Stomach (tissue), 9 donors: Measurements from ENCODE around the gene HMGCS1. TPM values are rescaled to one million over a fixed set of nuclear protein-coding genes. Genes with fewer than 3 reads are reported as not detected.

Experiments
- DNase-seq, 2 donors: peaks; one replicate each; pipeline versions ENCODE4 v3.0.0 to v3.0.0-alpha.2; 2013 to 2019
- H3K27ac ChIP-seq, 5 donors: fragments of 200-600 bp in 4 of 5; sonication (generic) in 4 of 5; one replicate each; pipeline ENCODE4 v1.5.1; 2013 to 2019; ENCODE audit warnings: mild to moderate bottlenecking in 1 of 5, moderate library complexity in 1 of 5
- H3K27me3 ChIP-seq, 3 donors: fragments of 200-600 bp; sonication (generic); one replicate each; pipeline ENCODE4 v1.5.1; 2017 to 2019; ENCODE audit warnings: mixed run types in 1 of 3
- H3K36me3 ChIP-seq, 4 donors: fragments of 200-600 bp; sonication (generic); 1 replicate in 3 of 4; 2 replicates in 1 of 4; pipeline ENCODE4 v1.5.1; 2016 to 2019
- H3K4me1 ChIP-seq, 4 donors: fragments of 200-600 bp; sonication (generic); one replicate each; pipeline ENCODE4 v1.5.1; 2016 to 2019
- H3K4me3 ChIP-seq, 4 donors: fragments of 200-600 bp; sonication (generic) in 3 of 4; one replicate each; pipeline ENCODE4 v1.5.1; 2016 to 2019; ENCODE audit warnings: mild to moderate bottlenecking in 1 of 4
- H3K9me3 ChIP-seq, 4 donors: fragments of 200-600 bp; sonication (generic); one replicate each; pipeline ENCODE4 v1.5.1; 2016 to 2019
- EP300 ChIP-seq: sonication (generic); formaldehyde crosslinking; IDR thresholded peaks from one replicate; pipeline ENCODE4 v1.6.1; 2017; ENCODE audit warnings: antibody characterized with exemption
- POLR2A ChIP-seq, 4 donors: fragments of 450-650 bp; IDR thresholded peaks; one replicate each; pipeline ENCODE4 v1.6.1; 2016; ENCODE audit warnings: antibody characterized with exemption in 4 of 4, control low read depth in 2 of 4, mild to moderate bottlenecking in 1 of 4, moderate library complexity in 1 of 4
- POLR2AphosphoS5 ChIP-seq, 3 donors: sonication (generic); formaldehyde crosslinking; IDR thresholded peaks; one replicate each; pipeline ENCODE4 v1.6.1; 2016; ENCODE audit warnings: antibody characterized with exemption in 3 of 3
- WGBS, 5 donors: extraction: QIAGEN DNeasy Blood & Tissue Kit in 3 of 5; methylation state at CpG; one replicate each; pipeline versions ENCODE4 v1.1.5 to v1.1.7; 2013 to 2018; 5-methylcytosine and 5-hydroxymethylcytosine counted together
- intact Hi-C: fragments of 100-400 bp; cut with DNase I; formaldehyde crosslinking; loops from one replicate; pipeline ENCODE4 v1.15.1; 2023; ENCODE audit warnings: low total_unique reads
- polyA plus RNA-seq, 3 donors: library from polyadenylated mRNA; stranded (reverse); fragments of 200-250 nt; gene quantifications; one replicate each; pipeline ENCODE4 v1.2.3, GENCODE V29; 2013
- total RNA-seq, 5 donors: library from RNA; depleted of rRNA; stranded (reverse); fragments of >200 nt; gene quantifications; one replicate each; pipeline versions ENCODE4 v1.1.0 to v1.2.3, GENCODE V29; 2014 to 2016
- TF ChIP-seq, protein P1 (sequence below), 7 experiments: fragments of 450-650 bp in 4 of 7; fragments of 200-600 bp in 3 of 7; sonication (generic) in 3 of 7; IDR thresholded peaks; one replicate each; pipeline ENCODE4 v1.5.1; 2016 to 2019; ENCODE audit warnings: antibody characterized with exemption in 7 of 7, control low read depth in 2 of 7, mild to moderate bottlenecking in 1 of 7
- donor health status: healthy with polysubstance abuse.
- donor health status: Bipolar disorder and iron deficiency.
- donor health status: healthy.

Gene HMGCS1
- total and polyA plus RNA-seq, 8 donors, result 2.9 to 97.9 (median 46.3) TPM

DNA sequence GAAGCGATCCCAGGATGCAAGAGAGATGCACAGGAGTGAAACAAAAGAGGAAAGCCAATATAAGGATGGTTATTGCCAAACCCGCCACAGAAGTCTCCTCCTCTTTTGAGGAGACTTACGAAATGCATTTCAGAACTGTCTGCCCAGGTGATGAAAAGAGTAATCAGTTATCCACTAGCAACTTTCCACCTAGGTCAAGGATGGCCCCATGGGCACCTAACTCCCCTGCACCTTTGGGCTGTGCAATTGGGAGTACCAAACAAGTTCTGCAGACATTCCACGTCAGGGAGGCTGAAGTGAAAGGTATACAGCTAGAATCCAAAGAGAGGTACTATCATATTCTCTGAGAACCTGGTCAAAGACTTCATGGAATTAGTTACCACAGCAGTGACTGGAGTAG lies 25.7 kb downstream of the HMGCS1 start:
- H3K4me3 ChIP-seq, result no peak overlapping the region
- H3K27ac ChIP-seq, result no peak overlapping the region
- intact Hi-C loops, result no loop called here
- H3K4me1 ChIP-seq, result no peaks in the 10 kb centered on the region
- no peak for DNase-seq
- H3K36me3 ChIP-seq, result peaks cover 3 to 64% (median 56%) of the 10 kb centered on the region in 4 donors
- no peaks in the 10 kb centered on the region for H3K9me3 ChIP-seq
- no peaks in the 10 kb centered on the region for H3K27me3 ChIP-seq
- TF ChIP-seq, protein P1, sequence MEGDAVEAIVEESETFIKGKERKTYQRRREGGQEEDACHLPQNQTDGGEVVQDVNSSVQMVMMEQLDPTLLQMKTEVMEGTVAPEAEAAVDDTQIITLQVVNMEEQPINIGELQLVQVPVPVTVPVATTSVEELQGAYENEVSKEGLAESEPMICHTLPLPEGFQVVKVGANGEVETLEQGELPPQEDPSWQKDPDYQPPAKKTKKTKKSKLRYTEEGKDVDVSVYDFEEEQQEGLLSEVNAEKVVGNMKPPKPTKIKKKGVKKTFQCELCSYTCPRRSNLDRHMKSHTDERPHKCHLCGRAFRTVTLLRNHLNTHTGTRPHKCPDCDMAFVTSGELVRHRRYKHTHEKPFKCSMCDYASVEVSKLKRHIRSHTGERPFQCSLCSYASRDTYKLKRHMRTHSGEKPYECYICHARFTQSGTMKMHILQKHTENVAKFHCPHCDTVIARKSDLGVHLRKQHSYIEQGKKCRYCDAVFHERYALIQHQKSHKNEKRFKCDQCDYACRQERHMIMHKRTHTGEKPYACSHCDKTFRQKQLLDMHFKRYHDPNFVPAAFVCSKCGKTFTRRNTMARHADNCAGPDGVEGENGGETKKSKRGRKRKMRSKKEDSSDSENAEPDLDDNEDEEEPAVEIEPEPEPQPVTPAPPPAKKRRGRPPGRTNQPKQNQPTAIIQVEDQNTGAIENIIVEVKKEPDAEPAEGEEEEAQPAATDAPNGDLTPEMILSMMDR (IDR thresholded peaks at IDR 0.05), result no peak
- TF ChIP-seq EP300, result no peak
- TF ChIP-seq POLR2A (IDR thresholded peaks at IDR 0.05), result no peak
- no peak for TF ChIP-seq POLR2AphosphoS5 (IDR thresholded peaks at IDR 0.05)
- WGBS, 5 donors, result 96 to 100% (median 96%) methylated on average over 4 of the region's 4 CpGs

DNA sequence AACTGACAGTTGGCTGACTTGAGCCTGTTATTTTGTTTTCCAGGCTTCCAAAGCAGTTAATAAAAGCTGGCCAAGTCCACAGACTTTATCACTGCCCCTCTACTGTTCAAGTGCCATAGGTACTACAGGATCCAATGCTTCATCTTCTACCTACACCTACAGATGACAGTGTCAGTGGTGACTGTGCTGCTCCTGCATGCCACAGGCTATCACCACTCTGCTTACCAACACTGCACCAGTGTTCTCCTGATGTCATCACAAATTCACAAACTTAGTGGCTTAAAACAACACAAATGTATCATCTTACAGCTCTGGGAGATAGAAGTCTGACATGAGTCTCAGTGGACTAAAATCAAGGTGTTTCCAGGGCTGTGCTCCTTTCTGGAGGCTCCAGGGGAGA lies 26.6 kb downstream of the HMGCS1 start:
- Histone ChIP-seq H3K4me1 (no peaks in the 10 kb centered on the region), H3K4me3 (no peak overlapping the region), H3K27ac (no peak overlapping the region), H3K36me3 (peaks cover 3 to 55% (median 48%) of the 10 kb centered on the region in 4 donors), H3K27me3 (no peaks in the 10 kb centered on the region), H3K9me3 (no peaks in the 10 kb centered on the region)
- TF ChIP-seq, protein P1 (IDR thresholded peaks at IDR 0.05), result no peak
- TF ChIP-seq POLR2AphosphoS5 (IDR thresholded peaks at IDR 0.05) (no peak), POLR2A (IDR thresholded peaks at IDR 0.05) (no peak), EP300 (no peak)
- DNase-seq, result no peak
- intact Hi-C loops, result no loop called here

DNA sequence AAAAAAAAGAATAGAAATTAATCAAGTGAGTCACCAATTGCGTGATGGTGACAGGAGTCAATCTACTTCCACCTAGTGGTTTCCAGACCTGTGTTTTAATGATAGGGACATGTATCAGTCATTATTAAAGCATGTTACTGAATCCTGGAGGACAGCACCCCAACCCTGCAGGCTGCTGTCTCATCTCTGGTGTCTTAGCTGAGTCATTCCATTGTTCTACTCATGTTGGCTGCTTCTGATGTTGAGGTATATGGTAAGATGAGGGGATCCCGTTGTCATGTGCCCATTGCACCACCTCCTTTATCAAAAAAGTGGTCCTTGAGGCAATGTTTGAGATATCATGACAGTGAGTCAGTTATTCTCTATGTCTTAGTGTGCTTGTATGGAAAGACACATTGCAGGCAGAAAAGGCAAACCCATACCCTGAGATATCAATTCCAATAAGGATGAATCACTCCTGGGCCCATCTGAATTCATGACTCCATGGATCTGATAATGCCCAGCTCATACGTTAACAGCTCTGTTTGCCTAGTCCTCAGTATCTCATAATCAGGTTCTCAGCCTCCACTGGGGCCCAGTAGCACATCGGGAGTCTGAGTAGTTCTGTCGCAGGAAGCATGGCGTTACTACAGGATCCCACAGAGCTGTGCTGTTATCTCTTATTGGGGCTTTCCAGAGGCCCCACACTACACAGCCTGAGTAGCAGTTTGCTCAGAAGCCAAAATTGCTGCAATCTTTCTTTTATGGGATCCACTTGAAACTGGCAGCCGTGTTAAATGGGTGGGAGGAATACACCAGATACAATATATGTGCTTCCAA lies 31.2 kb downstream of the HMGCS1 start:
- peaks cover 0 to 16% (median 12%) of the 10 kb centered on the region in 4 donors for H3K36me3 ChIP-seq
- H3K9me3 ChIP-seq, result no peaks in the 10 kb centered on the region
- H3K4me1 ChIP-seq, result no peaks in the 10 kb centered on the region
- H3K27ac ChIP-seq, result no peak overlapping the region
- H3K4me3 ChIP-seq, result no peak overlapping the region
- intact Hi-C loops, result no loop called here
- DNase-seq, result no peak
- no peaks in the 10 kb centered on the region for H3K27me3 ChIP-seq
- WGBS, 5 donors, result 62 to 78% (median 67%) methylated on average over 7 of the region's 7 CpGs
- TF ChIP-seq, protein P1 (IDR thresholded peaks at IDR 0.05), result no peak
- no peak for TF ChIP-seq EP300
- TF ChIP-seq POLR2A (IDR thresholded peaks at IDR 0.05), result no peak
- TF ChIP-seq POLR2AphosphoS5 (IDR thresholded peaks at IDR 0.05), result no peak

DNA sequence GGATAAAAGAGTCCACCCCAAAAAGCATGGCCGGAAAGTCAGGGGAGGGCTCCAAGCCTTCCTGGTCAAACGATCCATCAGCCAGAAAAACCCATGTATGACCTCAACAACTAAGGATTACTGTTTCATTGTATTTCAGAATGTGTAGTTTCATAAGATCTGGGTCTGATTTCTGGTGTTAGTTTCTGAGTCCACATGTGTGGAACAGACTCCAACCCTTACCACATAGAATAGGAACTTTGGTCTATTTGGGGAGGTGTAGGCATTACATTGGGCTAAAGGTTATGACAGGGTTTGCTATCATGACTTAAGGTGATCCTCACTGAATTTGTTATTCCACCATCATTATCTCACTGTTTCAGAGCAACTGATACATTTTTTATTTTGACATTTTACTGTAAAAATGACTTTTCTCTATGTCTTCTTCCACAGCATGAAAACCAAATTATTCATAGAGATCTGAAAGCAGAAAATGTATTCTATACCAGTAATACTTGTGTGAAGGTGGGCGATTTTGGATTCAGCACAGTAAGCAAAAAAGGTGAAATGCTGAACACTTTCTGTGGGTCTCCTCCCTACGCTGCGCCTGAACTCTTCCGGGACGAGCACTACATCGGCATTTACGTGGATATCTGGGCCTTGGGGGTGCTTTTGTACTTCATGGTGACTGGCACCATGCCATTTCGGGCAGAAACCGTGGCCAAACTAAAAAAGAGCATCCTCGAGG lies 33.5 kb downstream of the HMGCS1 start:
- H3K27me3 ChIP-seq, result no peaks in the 10 kb centered on the region
- 92 to 94% (median 93%) methylated on average over 12 of the region's 12 CpGs for WGBS, 5 donors

More for the DNA sequence above, 33.5 kb downstream of the HMGCS1 start:
- intact Hi-C loops, result no loop called here
- Histone ChIP-seq H3K27ac (no peak overlapping the region), H3K4me3 (no peak overlapping the region), H3K36me3 (peaks cover 0 to 6% (median 2%) of the 10 kb centered on the region in 4 donors), H3K4me1 (peaks cover 0 to 1% (median under 1%) of the 10 kb centered on the region in 4 donors), H3K9me3 (no peaks in the 10 kb centered on the region)
- TF ChIP-seq POLR2A (IDR thresholded peaks at IDR 0.05), result no peak
- no peak for TF ChIP-seq POLR2AphosphoS5 (IDR thresholded peaks at IDR 0.05)
- TF ChIP-seq EP300, result no peak
- TF ChIP-seq, protein P1 (IDR thresholded peaks at IDR 0.05), result no peak
- DNase-seq, result no peak
